KBM-7 (cell line): ENCODE data around the gene IGFN1.

Experiments
- DNase-seq: peaks from one replicate; pipeline ENCODE4 v3.0.0-alpha.2; 2015
- in situ Hi-C: fragments of 300-500 bp; cut with MboI; formaldehyde crosslinking; loops from 2 replicates; pipeline ENCODE4 v1.14.3; 2020; ENCODE audit warnings: low sequenced_read_pairs, low pct_unique_long_range_greater_than_20kb, mixed read lengths

The IGFN1 gene

GRCh38 chr1:201181726-201182125 is 8.9 kb upstream of the IGFN1 start:
- in situ Hi-C loops = no loop called here
- no peak for DNase-seq

GRCh38 chr1:201183209-201183608 is 7.4 kb upstream of the IGFN1 start:
- in situ Hi-C loops = no loop called here

GRCh38 chr1:201183753-201184152 is 6.9 kb upstream of the IGFN1 start:
- in situ Hi-C loops = no loop called here
- no peak for DNase-seq

More at GRCh38 chr1:201183209-201183608, 7.4 kb upstream of the IGFN1 start:
- DNase-seq = no peak

- peak; percentile 12 for DNase-seq
- in situ Hi-C loops = no loop called here
These were observed 6.1 kb upstream of the IGFN1 start for GRCh38 chr1:201184307-201185122.

- in situ Hi-C loops = no loop called here
These were observed 5.5 kb upstream of the IGFN1 start for GRCh38 chr1:201185123-201185453.

GRCh38 chr1:201185527-201186128 is 5.0 kb upstream of the IGFN1 start:
- in situ Hi-C loops = no loop called here
- no peak for DNase-seq

More at GRCh38 chr1:201185123-201185453, 5.5 kb upstream of the IGFN1 start:
- no peak for DNase-seq

- no peak for DNase-seq
- in situ Hi-C loops = no loop called here
These were observed 4.4 kb upstream of the IGFN1 start for GRCh38 chr1:201186192-201186591.

- in situ Hi-C loops = no loop called here
- DNase-seq = no peak
These were observed 1.5 kb upstream of the IGFN1 start for GRCh38 chr1:201189085-201189484.

- DNase-seq = no peak
- in situ Hi-C loops = no loop called here
These were observed 619 bp upstream of the IGFN1 start for GRCh38 chr1:201190005-201190404.

GRCh38 chr1:201191653-201192260 is 1.1 kb downstream of the IGFN1 start:
- no peak for DNase-seq

GRCh38 chr1:201192261-201192788 is 1.7 kb downstream of the IGFN1 start:
- in situ Hi-C loops = no loop called here
- DNase-seq = no peak

More at GRCh38 chr1:201191653-201192260, 1.1 kb downstream of the IGFN1 start:
- in situ Hi-C loops = no loop called here

- in situ Hi-C loops = no loop called here
- DNase-seq = no peak
These were observed 3.4 kb downstream of the IGFN1 start for GRCh38 chr1:201194046-201194445.

- in situ Hi-C loops = no loop called here
- no peak for DNase-seq
These were observed 8.0 kb downstream of the IGFN1 start for GRCh38 chr1:201198598-201198997.

GRCh38 chr1:201205036-201205435 is 14.4 kb downstream of the IGFN1 start:
- DNase-seq = no peak
- in situ Hi-C loops = no loop called here

GRCh38 chr1:201206176-201206575 is 15.6 kb downstream of the IGFN1 start:
- DNase-seq = no peak
- in situ Hi-C loops = no loop called here

GRCh38 chr1:201207046-201207445 is 16.4 kb downstream of the IGFN1 start:
- DNase-seq = no peak
- in situ Hi-C loops = no loop called here

- in situ Hi-C loops = no loop called here
These were observed 17.6 kb downstream of the IGFN1 start for GRCh38 chr1:201208236-201208635.

GRCh38 chr1:201212056-201212455 is 21.4 kb downstream of the IGFN1 start:
- in situ Hi-C loops = no loop called here
- DNase-seq = no peak

More at GRCh38 chr1:201208236-201208635, 17.6 kb downstream of the IGFN1 start:
- no peak for DNase-seq

- in situ Hi-C loops = no loop called here
- DNase-seq = no peak
These were observed 21.9 kb downstream of the IGFN1 start for GRCh38 chr1:201212461-201213055.
